ENCODE data around the gene DHRS11.
"Not testable (repeated sequence)": the region's sequence is repeated elsewhere in the genome, so short reads cannot be mapped to it uniquely, and the experiment has no call there.

Gene DHRS11

GRCh38 chr17:36594626-36595401 is 3.1 kb downstream of the DHRS11 start:
- DNase-seq = no peak

- no peak for DNase-seq
These were observed 5.5 kb downstream of the DHRS11 start for GRCh38 chr17:36597226-36597625.

GRCh38 chr17:36597866-36598777 is 6.4 kb downstream of the DHRS11 start:
- DNase-seq = no peak

DNA sequence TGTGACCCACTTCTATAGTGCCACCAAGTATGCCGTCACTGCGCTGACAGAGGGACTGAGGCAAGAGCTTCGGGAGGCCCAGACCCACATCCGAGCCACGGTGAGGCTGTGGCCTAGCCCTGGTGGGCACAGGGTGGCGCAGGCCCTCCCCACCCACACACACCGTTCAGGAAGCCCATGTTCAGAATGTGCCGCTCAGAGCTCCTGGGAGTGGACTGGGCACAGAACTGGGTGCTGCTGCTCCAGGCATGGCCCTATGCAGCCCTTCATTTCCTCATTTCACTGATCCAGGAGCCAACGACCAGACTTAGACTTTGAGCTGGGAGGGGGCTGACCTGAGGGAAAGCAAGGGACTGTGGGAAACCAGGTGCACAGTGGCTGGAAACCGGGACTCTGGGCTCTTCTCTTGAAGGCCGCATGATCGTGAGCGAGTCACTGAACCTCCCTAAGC is 7.3 kb downstream of the DHRS11 start:
- no peak for DNase-seq

- DNase-seq = no peak
These were observed 8.0 kb downstream of the DHRS11 start for GRCh38 chr17:36599546-36600250.

DNA sequence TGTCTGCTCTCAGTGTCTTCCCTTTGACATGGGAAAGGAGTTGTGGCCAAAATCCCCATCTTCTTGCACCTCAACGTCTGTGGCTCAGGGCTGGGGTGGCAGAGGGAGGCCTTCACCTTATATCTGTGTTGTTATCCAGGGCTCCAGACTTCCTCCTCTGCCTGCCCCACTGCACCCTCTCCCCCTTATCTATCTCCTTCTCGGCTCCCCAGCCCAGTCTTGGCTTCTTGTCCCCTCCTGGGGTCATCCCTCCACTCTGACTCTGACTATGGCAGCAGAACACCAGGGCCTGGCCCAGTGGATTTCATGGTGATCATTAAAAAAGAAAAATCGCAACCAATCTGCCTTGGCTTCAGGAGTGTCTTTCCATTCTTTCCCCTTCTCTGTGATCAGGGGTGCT is 8.8 kb downstream of the DHRS11 start:
- DNase-seq = no peak

DNA sequence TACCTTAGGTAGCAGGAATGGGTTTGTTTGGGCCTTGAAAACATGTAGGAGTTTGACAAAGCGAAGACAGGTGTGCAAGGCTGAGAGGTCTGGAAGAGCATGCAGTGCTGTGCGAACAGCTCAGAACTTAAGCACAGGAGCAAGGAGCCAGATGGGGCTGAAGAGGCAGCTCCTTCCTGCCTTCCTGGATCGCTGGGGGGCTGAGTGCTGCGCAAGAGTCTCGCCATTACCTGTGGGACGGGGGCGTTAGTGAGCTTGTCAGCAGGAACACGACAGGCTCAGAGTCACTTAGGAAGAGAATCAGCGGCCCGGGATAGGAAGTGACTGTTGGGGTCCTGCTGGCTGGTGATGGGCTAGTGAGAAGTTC is 9.2 kb downstream of the DHRS11 start:
- no peak for DNase-seq

- DNase-seq = peak; percentile 92
These were observed 9.8 kb downstream of the DHRS11 start, which contains the start of gene MRM1 for GRCh38 chr17:36601303-36602029. Gene MRM1, plus strand, starts transcription at chr17:36601583. Its CDS starts 228 bp downstream, at chr17:36601811.

GRCh38 chr17:36602030-36602748 is 10.5 kb downstream of the DHRS11 start:
- DNase-seq = peak; percentile 14

DNA sequence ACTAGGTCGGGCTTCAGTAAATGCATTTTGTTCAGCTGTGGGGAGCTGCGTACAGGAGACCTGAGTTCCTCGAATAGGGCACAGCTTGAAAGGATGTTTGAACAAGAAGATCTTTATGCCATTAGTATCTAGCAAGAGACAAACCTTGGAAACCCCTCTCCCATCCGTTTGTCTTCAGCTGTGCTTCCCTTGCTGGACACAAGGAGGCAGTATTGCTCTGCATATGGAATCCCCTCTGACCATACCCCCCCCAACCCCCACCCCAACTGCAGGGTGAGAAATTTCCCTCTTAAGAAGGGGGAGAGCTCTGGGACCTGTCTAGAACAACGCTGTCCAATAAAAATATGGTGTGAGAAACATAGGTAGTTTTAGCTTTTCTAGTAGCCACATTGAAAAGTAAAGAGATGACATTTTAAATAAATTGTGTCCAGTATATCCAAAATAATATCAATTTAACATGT is 11.3 kb downstream of the DHRS11 start:
- DNase-seq = peak; percentile 71

DNA sequence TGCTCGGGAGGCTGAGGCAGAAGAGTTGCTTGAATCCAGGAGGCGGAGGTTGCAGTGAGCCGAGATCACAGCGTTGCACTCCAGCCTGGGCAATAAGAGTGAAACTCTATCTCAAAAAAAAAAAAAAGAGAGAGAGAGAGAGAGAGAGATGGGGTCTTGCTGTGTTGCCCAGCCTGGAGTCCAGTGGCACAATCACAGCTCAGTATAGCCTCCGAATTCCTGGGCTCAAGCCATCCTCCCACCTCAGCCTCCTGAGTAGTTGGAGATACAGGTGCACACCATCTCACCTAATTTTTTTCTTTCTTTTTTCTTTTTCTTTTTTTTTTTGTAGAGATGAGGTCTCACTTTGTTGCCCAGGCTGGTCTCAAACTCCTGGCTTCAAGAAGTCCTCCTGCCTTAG is 13.3 kb downstream of the DHRS11 start:
- not testable (repeated sequence) for DNase-seq

- no peak for DNase-seq
These were observed 16.6 kb downstream of the DHRS11 start for GRCh38 chr17:36608280-36608679.

- DNase-seq = peak; percentile 12
These were observed 17.3 kb downstream of the DHRS11 start for GRCh38 chr17:36608794-36609497.

DNA sequence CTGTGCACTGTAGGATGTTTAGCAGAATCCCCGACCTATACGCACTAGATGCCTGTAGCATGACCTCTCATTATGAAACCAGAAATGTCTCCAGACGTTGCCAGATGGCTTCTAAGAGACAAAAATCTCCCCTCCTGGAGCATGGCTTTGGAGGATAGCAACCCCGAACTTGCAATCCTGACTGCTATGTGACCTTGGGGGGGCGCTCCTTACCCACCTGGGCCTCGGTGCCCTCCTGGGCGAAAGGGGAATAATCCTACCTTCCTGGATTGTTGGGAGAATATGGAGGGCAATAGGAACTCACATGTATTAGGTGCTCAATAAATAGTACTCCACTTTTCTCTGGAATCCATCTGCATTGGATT is 17.8 kb downstream of the DHRS11 start:
- no peak for DNase-seq

GRCh38 chr17:36610474-36610873 is 18.8 kb downstream of the DHRS11 start:
- DNase-seq = no peak

DNA sequence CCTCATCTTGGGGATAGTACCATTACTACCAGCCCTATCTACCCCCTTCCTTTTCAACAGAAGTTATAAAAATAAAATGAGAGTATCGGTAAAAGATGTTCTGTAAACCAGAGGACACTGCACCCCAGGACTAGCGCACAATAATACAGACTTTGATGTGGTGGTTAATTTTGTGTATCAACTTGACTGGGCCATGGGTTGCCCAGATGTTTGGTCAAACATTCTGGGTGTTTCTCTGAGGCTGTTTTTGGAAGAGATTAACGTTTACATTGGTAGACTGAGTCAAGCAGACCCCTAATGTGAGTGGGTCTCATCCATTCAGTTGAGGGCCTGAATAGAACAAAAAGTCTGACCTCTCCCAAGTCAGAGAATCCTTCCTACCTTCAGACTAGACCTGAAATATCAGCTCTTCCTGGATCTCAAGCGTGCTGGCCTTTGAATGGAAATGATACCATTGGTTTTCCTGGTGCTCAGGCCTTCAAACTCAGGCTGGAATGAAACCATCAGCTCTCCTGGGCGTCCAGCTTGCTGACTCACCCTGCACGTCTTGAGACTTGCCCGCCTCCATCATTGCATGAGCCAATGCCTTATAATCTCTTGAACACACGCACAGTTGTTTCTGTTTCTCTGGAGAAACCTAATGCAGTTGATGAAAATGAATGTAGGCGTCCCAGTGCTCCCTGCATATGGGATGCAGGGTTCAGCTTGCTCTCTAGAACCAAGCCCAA is 19.8 kb downstream of the DHRS11 start:
- no peak for DNase-seq

- DNase-seq = no peak
These were observed 20.6 kb downstream of the DHRS11 start for GRCh38 chr17:36612323-36612722.

- DNase-seq = no peak
These were observed 21.5 kb downstream of the DHRS11 start for GRCh38 chr17:36613155-36613554.

DNA sequence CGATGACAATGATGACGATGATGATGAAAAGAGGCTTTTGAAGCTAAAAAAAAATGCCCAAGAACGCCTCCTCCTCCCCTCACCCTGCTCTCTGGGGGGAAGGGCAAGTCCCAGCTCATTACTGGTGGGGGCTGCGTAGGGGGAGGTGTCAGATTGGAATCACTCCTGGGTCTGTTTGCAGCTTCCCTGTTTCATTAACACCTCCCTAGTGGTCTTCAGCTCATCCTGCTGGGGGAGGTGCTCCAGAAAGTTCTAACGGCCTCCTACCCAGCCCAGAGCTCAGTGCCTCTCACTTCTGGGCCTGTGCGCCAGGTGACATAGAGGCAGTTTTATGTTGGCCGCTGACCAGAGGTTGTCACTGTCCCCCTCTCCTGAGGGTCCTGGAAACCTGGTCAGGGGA is 22.4 kb downstream of the DHRS11 start:
- no peak for DNase-seq

GRCh38 chr17:36614933-36615332 is 23.3 kb downstream of the DHRS11 start:
- DNase-seq = no peak

Measured in activated naive CD4-positive, alpha-beta T cell treated with Interleukin-2 at 50 U/mL for 16 hours (primary cell).